RWPE1 (cell line): ENCODE results near the gene AMBRA1.

Experiments
- CTCF ChIA-PET: fragments of 350-600 bp; sonication (Branson Sonifier 250); formaldehyde crosslinking; extraction: SDS; loops from one replicate; lab custom pipeline; 2021; lab: Yijun Ruan, JAX
- POLR2A ChIA-PET: fragments of 400-600 bp; formaldehyde crosslinking; extraction: SDS; loops from one replicate; lab custom pipeline; 2020; ENCODE audit warnings: antibody characterized with exemption; ENCODE audit not compliant: low non-redundant PET; lab: Yijun Ruan, JAX
- DNase-seq: peaks from one replicate; pipeline ENCODE4 v3.0.0; 2012; ENCODE audit warnings: low spot score
- H3K27ac ChIP-seq: fragments of 450-650 bp; 2 replicates; pipeline ENCODE4 v1.5.1; 2017
- CTCF ChIP-seq: fragments of 450-650 bp; conservative IDR thresholded peaks from 2 replicates; pipeline ENCODE4 v1.5.1; 2017; ENCODE audit warnings: low read depth, mild to moderate bottlenecking

Gene AMBRA1

GRCh38 chr11:46463701-46464421 is 130.0 kb downstream of the AMBRA1 start:
- H3K27ac ChIP-seq, result no peak overlapping the region
- ChIA-PET POLR2A (no interaction called here), CTCF (interaction anchor here (0.6 kb wide), 1 partner anchor 57 kb away, joined by 3 read pairs; no protein-coding TSS in a partner anchor)
- no peak for TF ChIP-seq CTCF
- DNase-seq, result no peak

GRCh38 chr11:46461461-46461927 is 132.3 kb downstream of the AMBRA1 start:
- no peak for DNase-seq
- no peak for TF ChIP-seq CTCF
- ChIA-PET POLR2A (no interaction called here), CTCF (interaction anchor here (0.6 kb wide), 2 partner anchors 72 kb away, joined by 3 read pairs; no protein-coding TSS in a partner anchor)
- H3K27ac ChIP-seq, result no peak overlapping the region

- H3K27ac ChIP-seq, result no peak overlapping the region
- no peak for TF ChIP-seq CTCF
- DNase-seq, result no peak
- POLR2A ChIA-PET, result interaction anchor here (0.6 kb wide), 1 partner anchor 18 kb away, joined by 3 read pairs; no protein-coding TSS in a partner anchor
- CTCF ChIA-PET, result interaction anchor here (0.6 kb wide), 1 partner anchor 161 kb away, joined by 4 read pairs; no protein-coding TSS in a partner anchor
Observed at GRCh38 chr11:46458491-46458890, 135.3 kb downstream of the AMBRA1 start.

- POLR2A ChIA-PET, result interaction anchor here (0.6 kb wide), 1 partner anchor 18 kb away, joined by 3 read pairs; no protein-coding TSS in a partner anchor
- peak; percentile 24 for DNase-seq
- no peak for TF ChIP-seq CTCF
- CTCF ChIA-PET, result interaction anchor here (0.6 kb wide), 1 partner anchor 162 kb away, joined by 4 read pairs; no protein-coding TSS in a partner anchor
- peak overlapping the region; percentile 31; the same call in 1 of the 2 replicates for H3K27ac ChIP-seq
Observed at GRCh38 chr11:46457659-46458424, 136.0 kb downstream of the AMBRA1 start.

- no peak for DNase-seq
- H3K27ac ChIP-seq, result no peak overlapping the region
- TF ChIP-seq CTCF, result no peak
- ChIA-PET CTCF (no interaction called here), POLR2A (no interaction called here)
Observed at GRCh38 chr11:46457021-46457420, 136.8 kb downstream of the AMBRA1 start.

GRCh38 chr11:46456269-46457001 is 137.4 kb downstream of the AMBRA1 start:
- ChIA-PET CTCF (interaction anchor here (1.0 kb wide), 1 partner anchor 33 kb away, joined by 4 read pairs; no protein-coding TSS in a partner anchor), POLR2A (no interaction called here)
- DNase-seq, result no peak
- no peak for TF ChIP-seq CTCF
- no peak overlapping the region for H3K27ac ChIP-seq
